ENCODE results near the gene BSG.

The BSG gene

GRCh38 chr19:555474-555808 is 17.0 kb upstream of the BSG start:
- Histone ChIP-seq H3K27me3 (replicated peaks) (no peaks in the 10 kb centered on the region), H3K4me3 (ENCODE audit: low read depth, low read length) (no peak overlapping the region), H3K36me3 (replicated peaks) (no peaks in the 10 kb centered on the region), H3K27ac (no peak overlapping the region)
- no peak for DNase-seq
- in situ Hi-C loops (cut with HindIII; ENCODE audit: low pct_ligation_motif_present, low sequenced_read_pairs), result no loop called here
- TF ChIP-seq, protein P1, sequence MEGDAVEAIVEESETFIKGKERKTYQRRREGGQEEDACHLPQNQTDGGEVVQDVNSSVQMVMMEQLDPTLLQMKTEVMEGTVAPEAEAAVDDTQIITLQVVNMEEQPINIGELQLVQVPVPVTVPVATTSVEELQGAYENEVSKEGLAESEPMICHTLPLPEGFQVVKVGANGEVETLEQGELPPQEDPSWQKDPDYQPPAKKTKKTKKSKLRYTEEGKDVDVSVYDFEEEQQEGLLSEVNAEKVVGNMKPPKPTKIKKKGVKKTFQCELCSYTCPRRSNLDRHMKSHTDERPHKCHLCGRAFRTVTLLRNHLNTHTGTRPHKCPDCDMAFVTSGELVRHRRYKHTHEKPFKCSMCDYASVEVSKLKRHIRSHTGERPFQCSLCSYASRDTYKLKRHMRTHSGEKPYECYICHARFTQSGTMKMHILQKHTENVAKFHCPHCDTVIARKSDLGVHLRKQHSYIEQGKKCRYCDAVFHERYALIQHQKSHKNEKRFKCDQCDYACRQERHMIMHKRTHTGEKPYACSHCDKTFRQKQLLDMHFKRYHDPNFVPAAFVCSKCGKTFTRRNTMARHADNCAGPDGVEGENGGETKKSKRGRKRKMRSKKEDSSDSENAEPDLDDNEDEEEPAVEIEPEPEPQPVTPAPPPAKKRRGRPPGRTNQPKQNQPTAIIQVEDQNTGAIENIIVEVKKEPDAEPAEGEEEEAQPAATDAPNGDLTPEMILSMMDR (IDR thresholded peaks at IDR 0.05; ENCODE audit: low read depth, low read length, missing control alignments), result no peak

DNA sequence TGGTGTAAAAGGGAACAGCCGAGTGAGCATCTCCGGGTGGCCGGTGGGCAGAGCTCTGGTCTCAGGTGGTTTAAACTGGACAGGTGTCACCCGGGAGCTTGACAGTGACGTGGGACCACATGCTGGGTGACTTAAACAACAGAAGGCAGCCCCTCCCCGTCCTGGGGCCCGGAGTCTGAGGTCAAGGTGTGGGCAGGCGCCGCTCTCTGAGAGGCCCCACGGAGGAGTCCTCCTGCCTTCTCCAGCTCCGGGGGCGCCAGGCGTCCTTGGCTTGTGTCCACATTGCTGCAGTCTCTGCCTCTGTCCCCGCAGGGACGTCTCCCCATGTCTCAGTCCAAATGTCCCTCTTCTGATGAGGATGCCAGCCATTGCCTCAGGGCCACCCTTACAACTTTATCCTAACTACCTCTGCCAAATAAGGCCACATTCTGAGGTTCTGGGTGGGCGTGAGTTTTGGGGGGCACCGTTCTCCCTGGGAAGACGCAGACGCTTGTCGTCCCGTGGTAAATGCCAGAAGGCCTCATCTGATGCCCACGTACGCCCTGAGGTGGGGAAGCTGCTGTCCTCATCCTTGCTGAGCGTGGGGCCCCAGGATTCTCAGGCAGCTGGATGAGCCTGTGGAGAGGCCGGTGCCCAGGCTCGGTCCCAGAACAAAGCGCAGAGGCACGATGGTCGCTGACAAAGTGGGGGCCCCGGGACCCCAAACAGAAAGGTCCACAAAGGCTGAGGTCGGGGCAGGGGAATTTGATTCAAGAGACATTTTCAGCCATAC is 15.6 kb upstream of the BSG start:
- H3K4me3 ChIP-seq (ENCODE audit: low read depth, low read length), result no peak overlapping the region
- H3K27me3 ChIP-seq (replicated peaks), result no peaks in the 10 kb centered on the region
- DNase-seq, result no peak
- TF ChIP-seq, protein P1 (IDR thresholded peaks at IDR 0.05; ENCODE audit: low read depth, low read length, missing control alignments), result no peak
- in situ Hi-C loops (cut with HindIII; ENCODE audit: low pct_ligation_motif_present, low sequenced_read_pairs), result no loop called here
- H3K36me3 ChIP-seq (replicated peaks), result no peaks in the 10 kb centered on the region
- no peak overlapping the region for H3K27ac ChIP-seq

- Histone ChIP-seq H3K27me3 (replicated peaks) (no peaks in the 10 kb centered on the region), H3K27ac (no peak overlapping the region), H3K36me3 (replicated peaks) (no peaks in the 10 kb centered on the region), H3K4me3 (ENCODE audit: low read depth, low read length) (no peak overlapping the region)
- no peak for DNase-seq
- TF ChIP-seq, protein P1 (IDR thresholded peaks at IDR 0.05; ENCODE audit: low read depth, low read length, missing control alignments), result no peak
- in situ Hi-C loops (cut with HindIII; ENCODE audit: low pct_ligation_motif_present, low sequenced_read_pairs), result no loop called here
Measured at GRCh38 chr19:558770-559439, 13.5 kb upstream of the BSG start.

GRCh38 chr19:560121-560520 is 12.3 kb upstream of the BSG start:
- TF ChIP-seq, protein P1 (IDR thresholded peaks at IDR 0.05; ENCODE audit: low read depth, low read length, missing control alignments), result no peak
- H3K4me3 ChIP-seq (ENCODE audit: low read depth, low read length), result no peak overlapping the region
- DNase-seq, result no peak
- no peaks in the 10 kb centered on the region for H3K27me3 ChIP-seq (replicated peaks)
- H3K36me3 ChIP-seq (replicated peaks), result no peaks in the 10 kb centered on the region
- no peak overlapping the region for H3K27ac ChIP-seq
- in situ Hi-C loops (cut with HindIII; ENCODE audit: low pct_ligation_motif_present, low sequenced_read_pairs), result no loop called here

- Histone ChIP-seq H3K4me3 (ENCODE audit: low read depth, low read length) (no peak overlapping the region), H3K27me3 (replicated peaks) (no peaks in the 10 kb centered on the region), H3K36me3 (replicated peaks) (no peaks in the 10 kb centered on the region), H3K27ac (no peak overlapping the region)
- TF ChIP-seq, protein P1 (IDR thresholded peaks at IDR 0.05; ENCODE audit: low read depth, low read length, missing control alignments), result no peak
- in situ Hi-C loops (cut with HindIII; ENCODE audit: low pct_ligation_motif_present, low sequenced_read_pairs), result no loop called here
- no peak for DNase-seq
Measured at GRCh38 chr19:566403-566802, 6.0 kb upstream of the BSG start.
